Thymus (tissue), 11 donors: ENCODE results near the gene ASPSCR1. TPM values are rescaled to one million over a fixed set of nuclear protein-coding genes. Genes with fewer than 3 reads are reported as not detected.

Experiments
- DNase-seq, 9 donors: peaks; one replicate each; pipeline ENCODE4 v3.0.0-alpha.2; 2013; ENCODE audit warnings: low spot score in 9 of 9, low read depth in 6 of 9, missing footprints in 1 of 9
- H3K27ac ChIP-seq, 2 donors: one replicate each; pipeline ENCODE4 v1.5.1; 2013; ENCODE audit warnings: control low read depth in 1 of 2, low read depth in 1 of 2, low read length in 1 of 2, mild to moderate bottlenecking in 1 of 2, moderate library complexity in 1 of 2
- H3K27me3 ChIP-seq, 2 donors: one replicate each; pipeline ENCODE4 v1.5.1; 2013; ENCODE audit warnings: low read length in 1 of 2; ENCODE audit not compliant: control insufficient read depth in 2 of 2, insufficient read depth in 1 of 2
- H3K36me3 ChIP-seq, 2 donors: one replicate each; pipeline ENCODE4 v1.5.1; 2013; ENCODE audit warnings: low read length in 1 of 2, mild to moderate bottlenecking in 1 of 2, moderate library complexity in 1 of 2; ENCODE audit not compliant: control insufficient read depth in 2 of 2, insufficient read depth in 2 of 2
- H3K4me1 ChIP-seq, 2 donors: one replicate each; pipeline ENCODE4 v1.5.1; 2013; ENCODE audit warnings: low read length in 2 of 2; ENCODE audit not compliant: control insufficient read depth in 2 of 2, insufficient read depth in 2 of 2
- H3K4me3 ChIP-seq, 2 donors: one replicate each; pipeline ENCODE4 v1.5.1; 2013; ENCODE audit warnings: low read length in 2 of 2, control low read depth in 1 of 2, mild to moderate bottlenecking in 1 of 2
- H3K9me3 ChIP-seq, 2 donors: one replicate each; pipeline ENCODE4 v1.5.1; 2013; ENCODE audit warnings: low read length in 1 of 2, mild to moderate bottlenecking in 1 of 2; ENCODE audit not compliant: control insufficient read depth in 2 of 2, insufficient read depth in 1 of 2
- WGBS: extraction: QIAGEN DNeasy Blood & Tissue Kit; methylation state at CpG from one replicate; pipeline ENCODE4 v1.1.7; 2013; 5-methylcytosine and 5-hydroxymethylcytosine counted together
- polyA plus RNA-seq: library from polyadenylated mRNA; stranded (reverse); fragments of 200-250 nt; gene quantifications from one replicate; pipeline ENCODE4 v1.2.3, GENCODE V29; 2013
- total RNA-seq: library from RNA; stranded (reverse); fragments of 120-200 nt; gene quantifications from one replicate; pipeline ENCODE4 v1.2.4, GENCODE V29; 2013
- donor health status: healthy.

The ASPSCR1 gene
- total and polyA plus RNA-seq, 2 donors: 27.6 to 57.6 TPM

- WGBS: 95% methylated on average over 23 of the region's 23 CpGs
- Histone ChIP-seq H3K27ac (no peak overlapping the region), H3K36me3 (peaks cover 10 to 18% of the 10 kb centered on the region in 2 donors)
Measured at GRCh38 chr17:82014432-82014831, 37.0 kb downstream of the ASPSCR1 start.

GRCh38 chr17:82014971-82015310 lies 37.5 kb downstream of the ASPSCR1 start:
- Histone ChIP-seq H3K36me3 (peaks cover 10 to 18% of the 10 kb centered on the region in 2 donors), H3K4me3 (no peak overlapping the region), H3K27ac (no peak overlapping the region), H3K4me1 (peaks cover 0 to 24% of the 10 kb centered on the region in 2 donors), H3K27me3 (no peaks in the 10 kb centered on the region), H3K9me3 (peaks cover 0 to 5% of the 10 kb centered on the region in 2 donors)
- no peak for DNase-seq
- WGBS: 89% methylated on average over 13 of the region's 13 CpGs

More at GRCh38 chr17:82014432-82014831, 37.0 kb downstream of the ASPSCR1 start:
- H3K4me3 ChIP-seq: no peak overlapping the region
- no peaks in the 10 kb centered on the region for H3K27me3 ChIP-seq
- H3K4me1 ChIP-seq: peaks cover 0 to 21% of the 10 kb centered on the region in 2 donors
- H3K9me3 ChIP-seq: peaks cover 0 to 5% of the 10 kb centered on the region in 2 donors
- DNase-seq: no peak

DNA sequence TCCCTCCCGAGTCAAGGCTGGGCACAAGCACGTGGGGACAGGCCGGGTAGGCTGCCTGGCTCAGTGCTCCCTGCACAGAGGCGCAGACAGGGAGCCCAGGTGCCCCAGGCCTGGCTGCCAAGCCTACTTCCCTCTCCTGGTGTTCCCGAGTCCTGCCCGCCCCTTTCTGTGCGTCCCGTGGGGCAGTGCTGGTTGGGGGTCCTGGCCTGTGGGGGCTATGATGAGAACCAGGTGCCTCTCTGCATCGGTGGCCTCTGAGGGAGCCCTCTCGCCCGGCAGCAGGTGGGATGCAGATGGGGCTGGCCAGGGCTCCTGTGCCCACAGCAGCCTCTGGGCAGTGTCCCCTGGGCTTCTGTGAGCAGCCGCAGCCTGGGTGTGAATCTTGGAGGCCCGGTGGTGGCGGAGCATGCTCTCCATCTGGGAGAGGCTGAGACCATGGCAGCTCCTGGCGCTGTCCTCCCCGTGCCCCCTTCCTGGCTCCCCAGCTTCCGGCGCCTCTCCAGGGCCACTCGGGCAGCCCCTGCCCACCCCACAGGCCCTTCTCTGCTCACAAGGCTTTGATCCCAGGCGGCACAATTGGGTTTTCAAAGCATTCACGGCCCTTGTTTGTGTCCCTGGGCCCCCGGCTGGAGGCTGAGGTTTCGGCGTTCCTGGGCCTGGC lies 38.0 kb downstream of the ASPSCR1 start:
- WGBS: 95% methylated on average over 24 of the region's 24 CpGs
- H3K36me3 ChIP-seq: peaks cover 10 to 18% of the 10 kb centered on the region in 2 donors
- H3K4me1 ChIP-seq: peaks cover 0 to 24% of the 10 kb centered on the region in 2 donors
- no peaks in the 10 kb centered on the region for H3K27me3 ChIP-seq
- no peak overlapping the region for H3K27ac ChIP-seq
- DNase-seq: no peak
- H3K4me3 ChIP-seq: no peak overlapping the region
- H3K9me3 ChIP-seq: peaks cover 0 to 5% of the 10 kb centered on the region in 2 donors

DNA sequence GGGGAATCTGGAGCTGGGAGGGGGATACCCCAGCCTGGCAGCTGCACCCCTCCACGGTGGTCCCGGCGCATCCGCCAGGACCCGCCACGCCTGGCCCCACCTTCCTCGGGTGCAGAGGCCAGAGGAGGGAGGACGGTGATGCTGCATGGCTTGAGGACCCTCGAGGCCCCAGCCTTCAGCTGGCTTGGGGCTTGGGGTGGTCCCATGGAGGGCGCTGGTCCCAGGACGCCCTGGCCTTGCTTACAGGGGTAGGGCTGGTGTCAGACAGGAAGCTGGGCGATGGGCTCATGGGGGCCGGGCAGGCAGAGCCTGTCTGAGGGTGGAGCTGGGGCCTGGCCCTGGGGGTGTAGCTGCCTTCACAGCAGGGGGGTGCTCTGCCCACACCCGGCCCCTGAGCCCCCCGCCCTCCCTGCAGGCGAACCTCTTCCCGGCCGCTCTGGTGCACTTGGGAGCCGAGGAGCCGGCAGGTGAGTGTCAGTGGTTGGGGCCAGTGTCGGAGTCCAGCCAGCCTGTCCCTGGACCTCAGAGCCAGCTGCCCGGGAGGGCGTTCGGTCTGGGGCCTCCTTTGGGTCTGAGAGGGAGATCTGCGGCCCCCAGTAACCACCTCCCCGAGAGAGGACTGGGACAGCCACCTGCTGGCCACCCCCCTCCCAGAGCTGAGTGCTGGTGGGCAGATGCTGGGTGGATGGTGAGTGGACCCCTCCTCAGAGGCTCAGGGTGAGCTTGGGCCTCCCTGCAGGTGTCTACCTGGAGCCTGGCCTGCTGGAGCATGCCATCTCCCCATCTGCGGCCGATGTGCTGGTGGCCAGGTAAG lies 38.8 kb downstream of the ASPSCR1 start:
- H3K4me3 ChIP-seq: no peak overlapping the region
- no peaks in the 10 kb centered on the region for H3K27me3 ChIP-seq
- peaks cover 0 to 5% of the 10 kb centered on the region in 2 donors for H3K9me3 ChIP-seq
- 96% methylated on average over 28 of the region's 28 CpGs for WGBS
- peaks cover 10 to 18% of the 10 kb centered on the region in 2 donors for H3K36me3 ChIP-seq
- no peak for DNase-seq
- H3K4me1 ChIP-seq: peaks cover under 1 to 29% of the 10 kb centered on the region in 2 donors
- no peak overlapping the region for H3K27ac ChIP-seq

DNA sequence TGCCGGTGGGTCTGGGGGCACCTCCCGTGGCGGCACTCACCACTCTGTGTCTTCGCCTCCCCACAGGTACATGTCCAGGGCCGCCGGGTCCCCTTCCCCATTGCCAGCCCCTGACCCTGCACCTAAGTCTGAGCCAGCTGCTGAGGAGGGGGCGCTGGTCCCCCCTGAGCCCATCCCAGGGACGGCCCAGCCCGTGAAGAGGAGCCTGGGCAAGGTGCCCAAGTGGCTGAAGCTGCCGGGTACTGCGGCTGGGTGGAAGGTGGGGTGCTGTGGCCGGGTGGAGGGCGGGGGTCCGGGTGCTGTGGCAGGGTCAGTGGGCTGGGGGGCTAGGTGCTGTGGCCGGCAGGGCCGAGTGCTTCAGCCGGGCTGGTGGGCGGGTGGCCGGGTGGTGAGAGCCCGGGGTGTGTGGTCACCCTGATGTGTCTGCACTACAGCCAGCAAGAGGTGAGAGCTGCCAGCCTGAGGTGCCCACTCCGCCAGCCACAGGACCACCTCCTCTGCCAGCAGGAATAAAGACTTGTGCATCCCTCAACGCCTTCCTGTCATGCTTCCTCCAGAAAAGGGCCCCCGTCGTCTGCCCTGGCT lies 39.5 kb downstream of the ASPSCR1 start:
- H3K4me3 ChIP-seq: no peak overlapping the region
- H3K36me3 ChIP-seq: peaks cover 10 to 16% of the 10 kb centered on the region in 2 donors
- no peak for DNase-seq
- no peak overlapping the region for H3K27ac ChIP-seq
- peaks cover 0 to 5% of the 10 kb centered on the region in 2 donors for H3K9me3 ChIP-seq
- WGBS: 99% methylated on average over 24 of the region's 24 CpGs
- no peaks in the 10 kb centered on the region for H3K27me3 ChIP-seq
- peaks cover 8 to 29% of the 10 kb centered on the region in 2 donors for H3K4me1 ChIP-seq

GRCh38 chr17:82017612-82018151 lies 40.3 kb downstream of the ASPSCR1 start:
- no peaks in the 10 kb centered on the region for H3K27me3 ChIP-seq
- H3K36me3 ChIP-seq: peaks cover 10 to 16% of the 10 kb centered on the region in 2 donors
- no peak overlapping the region for H3K4me3 ChIP-seq
- no peak for DNase-seq
- no peak overlapping the region for H3K27ac ChIP-seq
- peaks cover 0 to 5% of the 10 kb centered on the region in 2 donors for H3K9me3 ChIP-seq
- 88% methylated on average over 13 of the region's 13 CpGs for WGBS
- peaks cover 8 to 26% of the 10 kb centered on the region in 2 donors for H3K4me1 ChIP-seq

- Histone ChIP-seq H3K27me3 (no peaks in the 10 kb centered on the region), H3K36me3 (peaks cover 10 to 16% of the 10 kb centered on the region in 2 donors), H3K4me3 (no peak overlapping the region), H3K27ac (no peak overlapping the region), H3K4me1 (peaks cover 8 to 20% of the 10 kb centered on the region in 2 donors), H3K9me3 (peaks cover 0 to 5% of the 10 kb centered on the region in 2 donors)
- 95% methylated on average over 19 of the region's 19 CpGs for WGBS
- DNase-seq: no peak
Measured at GRCh38 chr17:82018152-82018988, 40.9 kb downstream of the ASPSCR1 start.

- Histone ChIP-seq H3K27ac (no peak overlapping the region), H3K4me1 (peaks cover 12 to 28% of the 10 kb centered on the region in 2 donors), H3K27me3 (no peaks in the 10 kb centered on the region), H3K9me3 (peaks cover 0 to 5% of the 10 kb centered on the region in 2 donors), H3K36me3 (peaks cover 10 to 16% of the 10 kb centered on the region in 2 donors), H3K4me3 (no peak overlapping the region)
- 96% methylated on average over 33 of the region's 33 CpGs for WGBS
- DNase-seq: no peak
Measured at GRCh38 chr17:82018989-82019689, 41.7 kb downstream of the ASPSCR1 start.
